Muscle of back (tissue), 11 donors: ENCODE measurements around the gene TOM1L2. TPM values are rescaled to one million over a fixed set of nuclear protein-coding genes. Genes with fewer than 3 reads are reported as not detected.
"Not testable (repeated sequence)": the region's sequence is repeated elsewhere in the genome, so short reads cannot be mapped to it uniquely, and the experiment has no call there.

Experiments
- DNase-seq, 3 donors: peaks; one replicate each; pipeline versions ENCODE4 v3.0.0 to v3.0.0-alpha.2; 2013
- polyA plus RNA-seq, 10 donors: library from polyadenylated mRNA; unstranded; fragments of 120-200 nt; gene quantifications; one replicate each; pipeline ENCODE4 v1.2.1, GENCODE V29; 2013; ENCODE audit not compliant: insufficient read length in 10 of 10

TOM1L2 gene
- polyA plus RNA-seq, 10 donors = 25.2 to 43.2 (median 32.3) TPM

GRCh38 chr17:17924131-17924856, 47.9 kb downstream of the TOM1L2 start:
- DNase-seq = no peak

DNA sequence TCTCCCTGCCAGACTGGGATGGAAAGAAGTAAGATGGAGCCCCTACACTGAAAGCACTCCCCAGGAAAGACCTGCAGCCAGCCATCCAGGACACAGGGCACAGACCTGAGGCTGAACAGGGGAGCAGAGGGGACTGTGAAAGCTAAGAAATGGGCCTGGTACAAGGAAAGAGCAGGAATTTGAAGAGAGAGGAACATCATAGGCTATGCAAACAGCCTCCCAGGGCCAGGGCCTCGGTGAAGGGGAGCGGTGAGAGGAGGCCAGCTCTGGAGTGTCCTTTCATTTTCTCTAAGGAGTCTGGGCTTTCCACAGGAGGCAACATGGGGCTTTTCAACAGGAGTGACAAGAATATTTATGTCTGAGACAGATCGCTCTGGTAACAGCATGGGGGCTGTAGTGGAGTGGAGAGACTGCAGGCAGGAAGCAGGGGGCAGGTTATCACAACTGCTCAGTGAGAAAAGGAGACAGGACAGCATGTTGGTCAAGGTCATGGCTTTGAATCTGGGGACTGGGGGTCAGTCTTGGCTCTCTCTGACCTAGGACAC, 50.1 kb downstream of the TOM1L2 start:
- DNase-seq = peak in 1 of 3 donors; percentile 34

DNA sequence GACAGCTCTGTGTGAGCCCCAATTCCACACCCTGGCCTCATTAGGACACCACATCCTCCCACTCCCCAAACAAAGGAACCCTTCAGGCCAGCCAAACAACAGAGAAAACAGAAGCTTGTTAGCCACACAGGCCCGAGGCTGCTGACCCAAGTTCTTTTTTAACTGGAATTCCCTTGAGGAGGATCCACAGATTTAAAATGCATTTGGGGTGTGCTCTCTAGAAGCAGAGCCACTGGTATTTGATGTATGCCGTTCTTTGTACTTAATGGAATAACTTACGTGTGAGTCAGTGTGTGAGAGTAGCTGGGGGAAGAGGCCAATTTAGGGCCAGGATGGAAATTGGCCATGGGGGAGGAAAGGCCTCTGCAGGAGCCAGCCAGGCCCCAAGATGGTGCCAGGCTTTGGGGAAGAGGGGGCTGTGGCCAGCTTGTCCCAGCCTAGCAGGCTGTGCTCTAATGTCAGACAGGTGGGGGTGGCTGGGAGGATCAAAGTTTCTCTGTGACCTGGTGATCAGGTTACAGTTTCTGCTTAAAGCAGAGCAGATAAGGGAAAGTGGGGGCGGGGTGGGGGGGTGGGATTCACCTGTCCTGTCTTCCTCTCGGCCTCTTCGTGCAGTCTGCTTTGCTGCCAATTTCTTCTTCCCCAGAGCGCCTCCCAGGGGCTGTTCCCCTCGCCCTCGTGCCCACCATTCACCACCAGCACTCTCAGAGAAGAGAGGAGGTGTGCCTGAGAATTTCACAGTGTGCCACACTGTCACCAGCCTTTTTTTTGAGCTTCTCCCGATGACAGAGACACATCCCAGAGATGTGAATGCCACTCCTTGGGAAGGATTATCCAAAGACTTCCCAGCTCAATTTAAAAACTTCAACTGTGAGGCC, 50.8 kb downstream of the TOM1L2 start:
- DNase-seq = peak; percentile 57 to 92 (median 71)

GRCh38 chr17:17919169-17920107, 52.8 kb downstream of the TOM1L2 start:
- peak; percentile 74 to 88 (median 83) for DNase-seq

DNA sequence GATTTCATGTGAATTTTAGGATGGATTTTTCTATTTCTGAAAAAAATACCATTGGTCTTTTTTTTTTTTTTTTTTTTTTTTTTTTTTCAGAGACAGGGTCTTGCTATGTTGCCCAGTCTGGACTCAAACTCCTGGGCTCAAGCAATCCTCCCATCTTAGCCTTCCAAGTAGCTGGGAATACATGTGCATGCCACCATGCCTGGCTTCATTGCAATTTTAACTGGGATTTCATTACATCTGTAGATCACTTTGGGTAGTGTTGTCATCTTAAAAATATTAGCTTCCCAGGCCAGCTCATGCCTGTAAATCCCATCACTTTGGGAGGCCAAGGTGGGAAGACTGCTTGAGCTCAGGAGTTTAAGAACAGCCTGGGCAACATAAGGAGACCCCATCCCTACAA, 54.8 kb downstream of the TOM1L2 start:
- no peak for DNase-seq

DNA sequence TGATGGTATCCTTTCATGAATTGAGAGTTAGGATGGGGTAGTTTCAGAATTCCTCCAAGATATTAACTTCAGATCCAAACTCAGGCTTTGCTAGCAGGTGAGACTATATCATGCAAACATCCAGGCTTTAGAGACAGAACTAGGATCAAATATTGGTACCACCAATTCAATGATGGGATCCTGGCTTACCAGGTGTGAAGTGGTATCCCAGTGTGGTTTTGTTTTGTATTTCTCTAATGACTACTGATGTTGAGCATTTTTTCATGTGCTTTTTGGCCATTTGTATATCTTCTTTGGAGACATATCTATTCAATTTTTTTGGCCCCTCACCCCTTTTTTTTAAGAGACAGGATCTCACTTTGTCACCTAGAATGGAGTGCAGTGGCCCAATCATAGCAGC, 57.0 kb downstream of the TOM1L2 start:
- no peak for DNase-seq

DNA sequence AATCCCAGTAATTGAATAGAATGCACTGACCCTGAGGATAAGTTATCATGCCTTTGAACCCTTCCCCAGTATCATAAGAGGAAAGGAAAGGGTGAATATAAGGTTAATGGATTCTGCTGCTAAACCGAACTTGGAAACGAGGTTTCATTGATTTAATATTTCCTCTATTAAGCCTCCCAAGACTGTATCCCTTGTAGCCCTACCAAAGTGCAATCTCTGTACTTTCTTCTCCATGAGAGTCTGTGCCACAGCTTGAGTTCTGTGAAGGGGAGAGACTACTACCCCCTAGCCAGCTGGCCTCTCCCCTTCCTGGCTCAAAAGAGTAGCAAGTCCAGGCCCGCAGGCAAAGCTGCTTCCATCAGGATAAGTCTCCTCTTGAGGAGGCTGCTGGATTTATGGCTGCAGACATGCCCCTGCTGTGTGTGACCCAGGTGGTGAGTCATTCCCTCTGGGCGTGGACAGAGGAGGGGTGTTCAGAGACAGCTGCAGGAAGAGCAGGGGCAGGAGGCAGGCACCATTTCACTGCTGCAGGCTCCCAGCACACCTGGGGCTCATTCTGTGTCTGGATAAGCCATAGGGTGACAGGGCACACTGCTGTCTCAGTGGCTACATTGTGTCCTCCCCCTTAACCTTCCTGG, 58.4 kb downstream of the TOM1L2 start:
- peak; percentile 55 to 83 (median 81) for DNase-seq

GRCh38 chr17:17912336-17912735, 59.9 kb downstream of the TOM1L2 start:
- not testable (repeated sequence) for DNase-seq

GRCh38 chr17:17911001-17911613, 61.1 kb downstream of the TOM1L2 start:
- DNase-seq = peak in 1 of 3 donors; percentile 36

GRCh38 chr17:17910060-17910459, 62.1 kb downstream of the TOM1L2 start:
- no peak for DNase-seq

DNA sequence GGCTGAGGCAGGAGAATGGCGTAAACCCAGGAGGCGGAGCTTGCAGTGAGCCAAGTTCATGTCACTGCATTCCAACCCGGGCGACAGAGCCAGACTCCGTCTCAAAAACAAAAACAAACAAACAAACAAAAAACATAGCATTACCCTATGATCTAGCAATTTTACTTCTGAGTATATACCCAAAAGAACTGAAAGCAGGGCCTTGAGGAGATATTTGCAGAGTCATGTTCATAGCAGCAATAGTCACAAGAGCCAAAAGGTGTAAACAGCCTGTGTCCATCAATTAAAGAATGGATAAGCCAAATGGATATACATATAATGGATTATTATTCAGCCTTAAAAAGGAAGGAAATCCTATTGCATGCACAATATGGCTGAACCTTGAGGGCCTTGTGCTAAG, 63.1 kb downstream of the TOM1L2 start:
- no peak for DNase-seq

DNA sequence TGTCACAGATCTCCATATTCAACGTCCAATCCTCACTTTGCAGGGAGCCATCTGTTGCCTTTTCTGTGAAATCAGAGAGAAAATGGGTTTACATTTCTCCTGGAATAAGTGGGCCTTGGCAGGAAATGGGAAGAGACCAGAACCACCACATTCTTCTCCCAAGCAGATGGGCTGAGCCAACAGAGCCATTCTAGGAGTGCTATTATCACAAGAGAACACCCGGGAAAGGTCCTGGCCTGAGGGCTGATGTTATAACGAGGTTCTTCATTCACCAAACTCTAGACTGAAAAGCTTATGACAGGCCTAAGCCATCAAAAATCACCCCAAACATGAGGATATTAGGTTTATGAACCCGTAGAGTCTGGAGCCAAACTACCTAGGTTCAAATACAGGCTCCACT, 64.7 kb downstream of the TOM1L2 start:
- no peak for DNase-seq

DNA sequence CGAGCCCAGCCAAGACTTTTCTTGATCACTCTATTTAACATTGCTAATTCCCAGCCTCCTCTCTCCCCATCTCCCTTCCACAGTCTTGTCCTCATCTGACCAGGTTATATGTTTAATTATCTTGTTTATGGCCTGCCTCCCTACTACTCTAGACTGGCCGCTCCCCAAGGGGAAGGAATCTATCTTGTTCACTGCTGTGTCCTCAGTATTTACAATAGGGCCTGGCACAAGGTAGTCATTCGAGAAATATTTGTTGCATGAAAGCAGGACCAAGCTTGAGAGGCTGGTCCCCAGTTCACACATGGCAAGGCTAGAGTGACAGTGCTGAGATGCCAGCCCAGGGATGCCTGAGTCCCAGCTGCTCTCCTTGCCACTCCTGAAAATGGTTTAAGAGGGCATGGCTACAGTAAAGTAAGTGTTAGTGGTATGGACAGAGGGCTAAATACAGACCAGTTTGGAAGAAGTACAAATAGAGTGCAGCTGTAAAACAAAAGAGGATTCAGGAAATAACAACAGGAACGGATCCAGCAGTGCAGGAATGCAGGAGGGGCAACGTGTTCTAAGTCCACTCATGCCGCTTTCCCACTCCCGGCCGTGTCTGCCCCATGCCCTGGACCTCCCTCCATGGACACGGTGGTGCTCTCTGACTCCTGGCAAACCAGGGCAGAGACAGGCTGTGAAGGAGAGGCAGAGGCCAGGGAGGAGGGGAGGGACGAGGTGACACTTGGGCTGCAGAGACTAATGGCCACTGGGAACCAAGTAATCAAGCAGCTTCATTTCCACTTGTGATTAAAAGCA, 65.6 kb downstream of the TOM1L2 start:
- DNase-seq = no peak

- no peak for DNase-seq
Observed at GRCh38 chr17:17905036-17905320, 67.2 kb downstream of the TOM1L2 start.

GRCh38 chr17:17904166-17905035, 67.8 kb downstream of the TOM1L2 start:
- no peak for DNase-seq

GRCh38 chr17:17902877-17903276, 69.3 kb downstream of the TOM1L2 start:
- no peak for DNase-seq

GRCh38 chr17:17902376-17902775, 69.8 kb downstream of the TOM1L2 start:
- no peak for DNase-seq

GRCh38 chr17:17900615-17901520, 71.3 kb downstream of the TOM1L2 start:
- peak; percentile 86 to 95 (median 93) for DNase-seq
